ENCODE results near the gene KPNB1. TPM values are rescaled to one million over a fixed set of nuclear protein-coding genes. Genes with fewer than 3 reads are reported as not detected.

KPNB1 gene
- total and polyA plus RNA-seq, 2 experiments from 2014 or later, result 274 to 599 TPM

- Mint-ChIP-seq H3K27ac (no peak overlapping the region), H3K9me3 (no peaks in the 10 kb centered on the region), H3K4me3 (no peak overlapping the region; the same call in 2 of the 3 replicates), H3K4me1 (peaks cover 23% of the 10 kb centered on the region), H3K36me3 (ENCODE audit: low read depth) (peaks cover 3% of the 10 kb centered on the region; the same call in 2 of the 3 replicates), H3K27me3 (ENCODE audit: insufficient read depth, low read depth, poor library complexity) (peaks cover 5% of the 10 kb centered on the region)
- Histone ChIP-seq H2AFZ (no peak overlapping the region), H3K4me1 (ENCODE audit: insufficient read depth) (peaks cover 5% of the 10 kb centered on the region; the same call in 1 of the 2 replicates), H3K27ac (ENCODE audit: low read depth) (no peak overlapping the region), H4K20me1 (replicated peaks; ENCODE audit: insufficient read depth) (peaks cover 3% of the 10 kb centered on the region; the same call in 1 of the 2 replicates), H3F3A (replicated peaks; ENCODE audit: low read depth) (peaks cover 9% of the 10 kb centered on the region; the same call in 1 of the 2 replicates), H3K27me3 (ENCODE audit: insufficient read depth) (0 out of 2 replicates have a peak, but pooled peaks cover 4% of the 10 kb centered on the region), H3K36me3 (ENCODE audit: insufficient read depth) (no peaks in the 10 kb centered on the region; the same call in 1 of the 2 replicates), H3K4me2 (no peak overlapping the region), H3K79me2 (replicated peaks; ENCODE audit: insufficient read depth) (no peaks in the 10 kb centered on the region), H3K4me3 (no peak overlapping the region), H3K9me2 (ENCODE audit: insufficient read depth) (no peaks in the 10 kb centered on the region)
- DNase-seq (ENCODE audit: low spot score) (no peak), ATAC-seq (no peak)
- TF ChIP-seq ZNF331 (CRISPR knock-in tag; IDR thresholded peaks at IDR 0.05; ENCODE audit: low read depth) (no peak), ZNF114 (CRISPR knock-in tag; IDR thresholded peaks at IDR 0.05) (no peak), STAT1 (IDR thresholded peaks at IDR 0.05; ENCODE audit: unreplicated experiment) (no peak)
These were observed 49.8 kb downstream of the KPNB1 start for GRCh38 chr17:47699536-47699840.

- no peaks in the 10 kb centered on the region for H3K9me2 ChIP-seq (ENCODE audit: insufficient read depth)
- Mint-ChIP-seq H3K4me1 (peaks cover 26% of the 10 kb centered on the region), H3K27me3 (ENCODE audit: insufficient read depth, low read depth, poor library complexity) (peaks cover 3% of the 10 kb centered on the region), H3K27ac (no peak overlapping the region), H3K36me3 (ENCODE audit: low read depth) (peaks cover 3% of the 10 kb centered on the region; the same call in 2 of the 3 replicates), H3K9me3 (no peaks in the 10 kb centered on the region), H3K4me3 (no peak overlapping the region)
- H3K79me2 ChIP-seq (replicated peaks; ENCODE audit: insufficient read depth), result no peaks in the 10 kb centered on the region
- 0 out of 2 replicates have a peak, but pooled peaks cover 2% of the 10 kb centered on the region for H3K27me3 ChIP-seq (ENCODE audit: insufficient read depth)
- H3K27ac ChIP-seq (ENCODE audit: low read depth), result no peak overlapping the region
- peaks cover 3% of the 10 kb centered on the region; the same call in 1 of the 2 replicates for H4K20me1 ChIP-seq (replicated peaks; ENCODE audit: insufficient read depth)
- H3K36me3 ChIP-seq (ENCODE audit: insufficient read depth), result no peaks in the 10 kb centered on the region; the same call in 1 of the 2 replicates
- H3K4me1 ChIP-seq (ENCODE audit: insufficient read depth), result peaks cover 5% of the 10 kb centered on the region; the same call in 1 of the 2 replicates
- DNase-seq (ENCODE audit: low spot score) (no peak), ATAC-seq (no peak)
- no peak overlapping the region for H3K4me3 ChIP-seq
- H3F3A ChIP-seq (replicated peaks; ENCODE audit: low read depth), result peaks cover 4% of the 10 kb centered on the region; the same call in 1 of the 2 replicates
- no peak overlapping the region for H2AFZ ChIP-seq
- H3K4me2 ChIP-seq, result no peak overlapping the region
- TF ChIP-seq EZH2 (IDR thresholded peaks at IDR 0.05; ENCODE audit: low read depth, unreplicated experiment) (no peak), POLR2AphosphoS5 (IDR thresholded peaks at IDR 0.05; ENCODE audit: low read depth) (no peak), REST (IDR thresholded peaks at IDR 0.05; ENCODE audit: unreplicated experiment) (no peak), EZH2phosphoT487 (IDR thresholded peaks at IDR 0.05; ENCODE audit: unreplicated experiment) (no peak), ZNF114 (CRISPR knock-in tag; IDR thresholded peaks at IDR 0.05) (no peak), CTCF (conservative IDR thresholded peaks at IDR 0.05; ENCODE audit: low read depth in 2 of 2) (no peak), STAT1 (IDR thresholded peaks at IDR 0.05; ENCODE audit: unreplicated experiment) (no peak), NANOG (IDR thresholded peaks at IDR 0.05; ENCODE audit: borderline replicate concordance) (no peak), ZNF331 (CRISPR knock-in tag; IDR thresholded peaks at IDR 0.05; ENCODE audit: low read depth) (no peak), ETS1 (IDR thresholded peaks at IDR 0.05) (no peak), CREB1 (CRISPR knock-in tag; IDR thresholded peaks at IDR 0.05; ENCODE audit: low read depth) (no peak)
These were observed 51.0 kb downstream of the KPNB1 start for GRCh38 chr17:47700471-47701449.
